ENCODE results near the gene COL17A1. TPM values are rescaled to one million over a fixed set of nuclear protein-coding genes. Genes with fewer than 3 reads are reported as not detected.

Gene COL17A1
- total RNA-seq, 4 donors from 2014 or later, result under 0.01 to 0.59 (median 0.22) TPM; not detected in 1

DNA sequence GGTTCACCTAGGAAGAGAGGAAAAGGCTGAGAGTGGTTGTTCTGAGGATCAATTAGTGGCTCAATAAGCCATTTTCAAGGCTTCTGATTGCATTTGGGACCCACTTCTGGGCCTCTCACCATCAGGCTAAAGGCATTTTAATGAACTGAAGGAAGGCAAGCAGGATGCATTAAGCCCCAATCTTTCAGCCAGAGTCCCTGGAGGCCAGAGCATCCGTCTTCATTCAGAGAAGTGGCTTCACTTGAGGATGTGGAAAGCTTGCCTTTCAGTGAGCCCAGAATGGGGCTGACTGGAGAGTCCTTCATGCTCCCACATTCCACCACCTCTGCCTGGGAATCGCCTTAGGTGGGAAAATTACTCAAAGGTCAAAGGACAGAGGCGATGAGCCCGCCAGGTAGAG lies 41.8 kb downstream of the COL17A1 start:
- H3K27ac ChIP-seq, result no peak overlapping the region
- no peaks in the 10 kb centered on the region for H3K4me1 ChIP-seq
- no peaks in the 10 kb centered on the region for H3K36me3 ChIP-seq
- no peak for TF ChIP-seq POLR2A (IDR thresholded peaks at IDR 0.05)
- no peak for TF ChIP-seq EP300 (IDR thresholded peaks at IDR 0.05)
- TF ChIP-seq, protein P1, sequence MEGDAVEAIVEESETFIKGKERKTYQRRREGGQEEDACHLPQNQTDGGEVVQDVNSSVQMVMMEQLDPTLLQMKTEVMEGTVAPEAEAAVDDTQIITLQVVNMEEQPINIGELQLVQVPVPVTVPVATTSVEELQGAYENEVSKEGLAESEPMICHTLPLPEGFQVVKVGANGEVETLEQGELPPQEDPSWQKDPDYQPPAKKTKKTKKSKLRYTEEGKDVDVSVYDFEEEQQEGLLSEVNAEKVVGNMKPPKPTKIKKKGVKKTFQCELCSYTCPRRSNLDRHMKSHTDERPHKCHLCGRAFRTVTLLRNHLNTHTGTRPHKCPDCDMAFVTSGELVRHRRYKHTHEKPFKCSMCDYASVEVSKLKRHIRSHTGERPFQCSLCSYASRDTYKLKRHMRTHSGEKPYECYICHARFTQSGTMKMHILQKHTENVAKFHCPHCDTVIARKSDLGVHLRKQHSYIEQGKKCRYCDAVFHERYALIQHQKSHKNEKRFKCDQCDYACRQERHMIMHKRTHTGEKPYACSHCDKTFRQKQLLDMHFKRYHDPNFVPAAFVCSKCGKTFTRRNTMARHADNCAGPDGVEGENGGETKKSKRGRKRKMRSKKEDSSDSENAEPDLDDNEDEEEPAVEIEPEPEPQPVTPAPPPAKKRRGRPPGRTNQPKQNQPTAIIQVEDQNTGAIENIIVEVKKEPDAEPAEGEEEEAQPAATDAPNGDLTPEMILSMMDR (IDR thresholded peaks at IDR 0.05), result no peak
- 66 to 77% methylated on average over 4 of the region's 4 CpGs for WGBS, 2 donors
- no peak overlapping the region for H3K4me3 ChIP-seq
- no peak for DNase-seq (ENCODE audit: low spot score in 2 of 2)
- no peaks in the 10 kb centered on the region for H3K27me3 ChIP-seq
- no peaks in the 10 kb centered on the region for H3K9me3 ChIP-seq

DNA sequence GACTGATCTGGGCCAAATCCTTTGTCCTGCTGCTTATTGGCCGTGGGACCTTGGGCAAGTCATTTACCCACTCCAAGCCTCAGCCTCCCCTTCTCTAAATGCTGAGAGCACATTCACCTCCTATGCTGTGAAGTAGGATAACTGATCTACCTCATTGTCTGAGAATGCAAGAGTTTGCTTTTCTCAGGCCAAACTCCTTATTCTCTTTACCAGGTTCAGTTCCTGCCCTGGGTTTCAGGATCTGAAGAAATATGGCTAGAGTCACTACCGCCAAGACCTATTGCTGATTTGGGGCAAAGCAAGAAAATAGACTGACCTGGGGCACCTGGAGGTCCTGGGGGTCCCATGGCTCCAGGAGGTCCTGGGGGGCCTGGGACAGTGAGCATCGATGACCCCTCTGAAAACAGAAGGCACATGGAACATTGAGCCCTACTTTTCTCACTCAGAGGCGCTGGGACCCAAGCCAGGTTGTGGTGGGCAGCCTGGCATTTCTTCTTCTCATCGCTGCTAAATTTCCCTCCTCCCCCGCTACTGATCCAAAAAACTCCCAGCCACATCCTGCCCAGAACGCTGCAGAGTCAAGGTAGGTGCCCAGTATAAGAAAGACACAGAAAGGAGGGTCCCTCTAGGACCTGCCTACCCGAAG lies 42.4 kb downstream of the COL17A1 start:
- no peaks in the 10 kb centered on the region for H3K9me3 ChIP-seq
- no peaks in the 10 kb centered on the region for H3K36me3 ChIP-seq
- H3K27ac ChIP-seq, result no peak overlapping the region
- DNase-seq (ENCODE audit: low spot score in 2 of 2), result no peak
- H3K27me3 ChIP-seq, result no peaks in the 10 kb centered on the region
- TF ChIP-seq, protein P1 (IDR thresholded peaks at IDR 0.05), result no peak
- no peak for TF ChIP-seq POLR2A (IDR thresholded peaks at IDR 0.05)
- no peak for TF ChIP-seq EP300 (IDR thresholded peaks at IDR 0.05)
- H3K4me1 ChIP-seq, result no peaks in the 10 kb centered on the region
- no peak overlapping the region for H3K4me3 ChIP-seq
- WGBS, 2 donors, result 77 to 83% methylated on average over 8 of the region's 8 CpGs

DNA sequence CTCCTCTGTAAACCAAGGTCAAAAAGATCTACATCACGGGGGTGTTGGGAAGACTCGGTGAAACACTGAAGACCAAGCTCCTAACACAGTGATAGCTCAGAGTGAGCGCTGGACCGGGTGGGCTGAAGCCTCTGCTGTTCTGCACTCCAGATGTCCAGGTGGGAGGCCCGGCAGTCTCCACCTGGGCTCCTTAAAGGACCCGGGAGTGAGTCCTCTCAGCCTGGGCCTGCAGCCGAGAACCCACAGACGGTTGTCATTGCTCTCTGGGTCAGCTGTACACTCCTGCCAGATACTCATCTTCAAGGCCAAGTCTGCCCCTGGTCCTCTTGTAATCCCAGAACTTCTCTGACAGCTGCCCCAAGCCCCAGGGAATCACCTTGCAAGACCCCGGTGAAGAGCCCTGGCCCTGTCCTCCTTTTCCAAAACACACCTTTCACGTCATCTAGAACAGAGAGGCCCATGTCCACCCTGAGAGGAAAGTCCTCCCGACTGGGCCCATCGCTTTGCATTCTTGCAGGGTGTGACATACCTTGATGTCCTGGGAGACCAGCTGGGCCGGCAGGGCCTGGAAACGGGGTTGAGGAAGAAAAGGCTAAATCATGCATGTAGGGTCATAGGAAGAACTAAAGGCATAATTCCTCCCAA lies 43.7 kb downstream of the COL17A1 start:
- Histone ChIP-seq H3K9me3 (no peaks in the 10 kb centered on the region), H3K36me3 (no peaks in the 10 kb centered on the region), H3K4me1 (no peaks in the 10 kb centered on the region), H3K27ac (no peak overlapping the region), H3K4me3 (no peak overlapping the region), H3K27me3 (no peaks in the 10 kb centered on the region)
- TF ChIP-seq POLR2A (IDR thresholded peaks at IDR 0.05) (no peak), EP300 (IDR thresholded peaks at IDR 0.05) (no peak)
- TF ChIP-seq, protein P1 (IDR thresholded peaks at IDR 0.05), result no peak
- no peak for DNase-seq (ENCODE audit: low spot score in 2 of 2)
- WGBS, 2 donors, result 76 to 83% methylated on average over 14 of the region's 14 CpGs

DNA sequence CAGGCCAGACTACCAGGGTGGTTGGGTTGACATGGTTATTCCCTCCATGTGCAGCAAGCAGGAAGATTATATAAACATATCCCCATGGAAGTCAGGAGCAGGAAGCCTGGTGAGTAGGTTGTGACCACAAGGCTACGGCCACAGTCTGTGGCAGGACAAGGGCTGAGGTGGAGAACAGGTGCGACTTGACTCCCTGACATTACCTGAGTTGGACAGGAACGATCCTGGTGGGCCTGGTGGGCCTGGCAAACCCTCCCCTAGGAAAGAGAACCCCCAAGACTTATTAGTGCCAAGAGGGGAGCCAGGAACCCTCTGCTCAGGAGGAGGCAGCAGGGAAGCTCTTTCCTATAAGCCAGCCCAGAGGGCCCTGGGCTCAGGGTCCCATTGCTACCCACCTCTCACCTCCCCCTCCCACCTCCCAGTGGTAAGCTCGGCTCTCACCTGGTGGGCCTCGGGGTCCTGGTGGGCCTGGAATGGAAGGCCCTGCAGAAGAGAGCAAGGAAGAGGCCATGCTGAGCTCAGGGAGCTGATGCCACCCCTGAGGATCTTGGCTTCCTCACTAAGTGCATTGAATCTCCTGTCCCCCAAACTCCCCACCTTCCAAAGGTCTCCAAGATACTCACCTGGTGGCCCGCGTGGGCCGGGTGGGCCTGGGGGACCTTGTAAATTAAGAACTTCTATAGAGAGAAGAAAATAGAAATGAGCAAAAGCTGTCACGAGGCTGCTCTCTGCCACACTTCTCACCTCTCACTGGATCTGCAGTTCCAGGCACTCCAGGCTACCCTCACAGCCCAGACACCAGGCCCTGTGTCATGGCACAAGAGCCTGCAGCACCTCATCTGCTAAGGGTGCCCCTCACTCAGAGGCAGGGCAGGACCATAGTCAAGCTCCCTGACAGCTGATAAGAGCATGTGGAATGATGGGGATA lies 44.6 kb downstream of the COL17A1 start:
- 73 to 74% methylated on average over 9 of the region's 9 CpGs for WGBS, 2 donors
- no peak for TF ChIP-seq POLR2A (IDR thresholded peaks at IDR 0.05)
- TF ChIP-seq, protein P1 (IDR thresholded peaks at IDR 0.05), result no peak
- TF ChIP-seq EP300 (IDR thresholded peaks at IDR 0.05), result no peak

More for the DNA sequence above, 44.6 kb downstream of the COL17A1 start:
- Histone ChIP-seq H3K27ac (no peak overlapping the region), H3K4me1 (no peaks in the 10 kb centered on the region), H3K4me3 (no peak overlapping the region), H3K27me3 (no peaks in the 10 kb centered on the region), H3K9me3 (no peaks in the 10 kb centered on the region), H3K36me3 (no peaks in the 10 kb centered on the region)
- no peak for DNase-seq (ENCODE audit: low spot score in 2 of 2)
